Ishikawa (cell line): Measurements from ENCODE around the gene LSM5.

Experiments
- CEBPB ChIP-seq: IDR thresholded peaks from 2 replicates; pipeline ENCODE4 v1.6.1; 2012
- CREB1 ChIP-seq: IDR thresholded peaks from 2 replicates; pipeline ENCODE4 v1.6.1; 2012; ENCODE audit warnings: low read depth
- EGR1 ChIP-seq: IDR thresholded peaks from 2 replicates; pipeline ENCODE4 v1.6.1; 2012
- EP300 ChIP-seq: IDR thresholded peaks from 2 replicates; pipeline ENCODE4 v1.6.1; 2012; ENCODE audit warnings: borderline replicate concordance
- FOXM1 ChIP-seq: IDR thresholded peaks from 2 replicates; pipeline ENCODE4 v1.6.1; 2012; ENCODE audit warnings: low read depth, borderline replicate concordance
- MAX ChIP-seq: IDR thresholded peaks from 2 replicates; pipeline ENCODE4 v1.6.1; 2012
- NFIC ChIP-seq: IDR thresholded peaks from 2 replicates; pipeline ENCODE4 v1.6.1; 2012
- RAD21 ChIP-seq: IDR thresholded peaks from 2 replicates; pipeline ENCODE4 v1.6.1; 2012; ENCODE audit warnings: low read depth
- REST ChIP-seq: IDR thresholded peaks from 2 replicates; pipeline ENCODE4 v1.6.1; 2012; ENCODE audit warnings: low read depth, mild to moderate bottlenecking
- TAF1 ChIP-seq: IDR thresholded peaks from 2 replicates; pipeline ENCODE4 v1.6.1; 2012; ENCODE audit warnings: low read depth, mild to moderate bottlenecking
- TCF12 ChIP-seq: IDR thresholded peaks from 2 replicates; pipeline ENCODE4 v1.6.1; 2012; ENCODE audit warnings: low read depth
- TEAD4 ChIP-seq: IDR thresholded peaks from 2 replicates; pipeline ENCODE4 v1.6.1; 2012
- USF1 ChIP-seq: IDR thresholded peaks from 2 replicates; pipeline ENCODE4 v1.6.1; 2012
- YY1 ChIP-seq: IDR thresholded peaks from 2 replicates; pipeline ENCODE4 v1.6.1; 2012; ENCODE audit warnings: low read depth
- ZBTB7A ChIP-seq: IDR thresholded peaks from 2 replicates; pipeline ENCODE4 v1.6.1; 2012; ENCODE audit warnings: low read depth

LSM5 gene

GRCh38 chr7:32461484-32461883, 28.7 kb downstream of the LSM5 start:
- TF ChIP-seq FOXM1, result no peak
- TF ChIP-seq TCF12, result no peak
- no peak for TF ChIP-seq CREB1
- no peak for TF ChIP-seq EGR1
- no peak for TF ChIP-seq MAX
- no peak for TF ChIP-seq CEBPB
- TF ChIP-seq YY1, result no peak
- no peak for TF ChIP-seq TAF1
- no peak for TF ChIP-seq NFIC

DNA sequence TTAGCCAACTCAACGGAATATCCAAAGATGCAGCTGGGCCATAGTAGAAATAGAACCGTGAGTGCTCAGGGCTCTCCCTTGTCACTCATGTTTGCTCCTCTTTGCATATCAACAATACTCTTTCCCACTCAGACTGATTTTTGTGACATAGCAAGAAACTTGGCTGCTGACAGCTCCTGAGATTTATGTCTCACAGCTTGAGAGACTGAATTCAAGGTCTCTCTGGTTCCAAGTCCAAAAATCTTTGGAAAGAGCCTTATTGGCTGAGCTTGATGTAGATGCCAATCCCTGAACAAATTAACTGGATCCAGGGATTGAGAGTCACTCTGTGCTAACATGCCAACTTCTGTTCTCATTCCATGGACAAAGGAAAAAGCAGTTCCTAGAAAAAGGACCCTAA, 30.4 kb downstream of the LSM5 start:
- no peak for TF ChIP-seq RAD21
- no peak for TF ChIP-seq TEAD4
- no peak for TF ChIP-seq TCF12
- no peak for TF ChIP-seq YY1
- TF ChIP-seq REST, result no peak
- TF ChIP-seq NFIC, result no peak
- TF ChIP-seq CREB1, result no peak
- TF ChIP-seq MAX, result no peak
- TF ChIP-seq EP300, result no peak
- TF ChIP-seq CEBPB, result no peak
- TF ChIP-seq EGR1, result no peak
- no peak for TF ChIP-seq TAF1

DNA sequence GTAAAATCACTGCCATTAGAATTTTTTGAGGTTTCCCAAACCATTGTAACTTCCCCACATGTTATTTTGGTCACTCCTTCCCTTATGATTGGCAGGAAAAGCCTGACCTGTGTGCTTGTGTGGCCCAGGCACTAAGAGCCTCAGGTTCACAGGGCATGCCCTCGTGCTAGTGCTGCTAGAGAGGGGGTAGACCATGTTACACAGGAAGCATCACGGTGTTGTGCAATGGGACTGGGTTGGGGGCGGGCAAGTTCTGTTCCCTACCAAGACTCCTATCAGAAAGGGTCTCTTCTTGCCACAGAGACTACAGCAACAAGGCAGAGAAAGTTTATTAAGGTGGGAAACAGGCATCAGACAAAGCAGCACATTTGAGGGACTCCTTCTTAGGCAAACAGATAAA, 32.2 kb downstream of the LSM5 start:
- TF ChIP-seq MAX, result no peak
- no peak for TF ChIP-seq FOXM1

- no peak for TF ChIP-seq CREB1
These were observed 36.7 kb downstream of the LSM5 start for GRCh38 chr7:32453341-32454011.

DNA sequence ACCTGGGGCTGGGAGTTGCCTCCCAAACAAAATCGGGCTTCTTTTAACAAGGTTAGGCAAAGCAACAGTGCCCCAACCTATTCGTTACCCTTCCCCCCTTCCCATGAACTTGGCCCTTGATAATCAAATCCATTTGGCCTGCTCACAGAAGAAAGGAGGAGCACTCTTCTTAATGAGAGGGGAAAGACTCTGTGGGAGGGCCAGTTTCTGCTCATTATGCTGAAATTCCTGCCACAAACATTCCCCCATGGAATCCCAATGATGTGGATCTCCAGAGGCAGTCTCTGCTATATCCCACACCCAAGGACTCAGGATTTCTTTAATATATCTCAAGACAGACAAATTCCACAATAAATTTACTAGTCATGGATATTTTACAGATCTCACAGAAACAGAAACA, 43.0 kb downstream of the LSM5 start:
- no peak for TF ChIP-seq TEAD4
- TF ChIP-seq NFIC, result no peak
- TF ChIP-seq FOXM1, result no peak
- no peak for TF ChIP-seq USF1
- TF ChIP-seq TAF1, result no peak
- TF ChIP-seq EGR1, result no peak
- TF ChIP-seq REST, result no peak
- TF ChIP-seq CEBPB, result no peak
- no peak for TF ChIP-seq YY1
- no peak for TF ChIP-seq ZBTB7A
- TF ChIP-seq RAD21, result no peak
- TF ChIP-seq TCF12, result no peak
- no peak for TF ChIP-seq EP300
- no peak for TF ChIP-seq MAX
- TF ChIP-seq CREB1, result no peak

- TF ChIP-seq NFIC (no peak), CEBPB (no peak), REST (no peak), RAD21 (no peak), TCF12 (no peak), TAF1 (no peak), EP300 (no peak), FOXM1 (no peak), MAX (no peak), ZBTB7A (no peak), USF1 (no peak), CREB1 (no peak), YY1 (no peak), EGR1 (no peak), TEAD4 (no peak)
These were observed 53.8 kb downstream of the LSM5 start for GRCh38 chr7:32436146-32436928.
